MCF 10A (cell line): ENCODE results near the gene POLR2E. TPM values are rescaled to one million over a fixed set of nuclear protein-coding genes. Genes with fewer than 3 reads are reported as not detected.

Source experiments
- BruUV-seq: library from RNA; stranded (reverse); fragments of 400-500 nt; replicated peaks from 2 replicates; lab custom pipeline; 2021; lab: Mats Ljungman, UMichigan
- CTCF ChIA-PET: fragments of 300-600 bp; sonication (Branson Sonifier 250); formaldehyde crosslinking; extraction: SDS; loops from one replicate; lab custom pipeline; 2021; ENCODE audit warnings: antibody characterized with exemption, inconsistent platforms; lab: Yijun Ruan, JAX
- POLR2A ChIA-PET: fragments of 300-600, 350-650 bp; sonication (Branson Sonifier 250); formaldehyde crosslinking; extraction: SDS; loops from one replicate; lab custom pipeline; 2020; ENCODE audit warnings: antibody characterized with exemption, inconsistent platforms; lab: Yijun Ruan, JAX
- DNase-seq: peaks from one replicate; pipeline ENCODE4 v3.0.0-alpha.2; 2018; ENCODE audit not compliant: unreplicated experiment
- H3K27ac Mint-ChIP-seq: one replicate; pipeline ENCODE4 v1.8.0; 2022; ENCODE audit warnings: mild to moderate bottlenecking, low read depth, mixed read lengths; ENCODE audit not compliant: unreplicated experiment
- H3K27me3 Mint-ChIP-seq: one replicate; pipeline ENCODE4 v1.8.0; 2022; ENCODE audit warnings: mixed read lengths; ENCODE audit not compliant: insufficient read depth, unreplicated experiment
- H3K36me3 Mint-ChIP-seq: one replicate; pipeline ENCODE4 v1.8.0; 2022; ENCODE audit warnings: mild to moderate bottlenecking, moderate library complexity, mixed read lengths; ENCODE audit not compliant: insufficient read depth, unreplicated experiment
- H3K4me1 Mint-ChIP-seq: one replicate; pipeline ENCODE4 v1.8.0; 2022; ENCODE audit warnings: mixed read lengths; ENCODE audit not compliant: insufficient read depth, unreplicated experiment
- H3K4me3 Mint-ChIP-seq: one replicate; pipeline ENCODE4 v1.8.0; 2022; ENCODE audit warnings: mild to moderate bottlenecking, moderate library complexity, mixed read lengths; ENCODE audit not compliant: unreplicated experiment
- H3K9me3 Mint-ChIP-seq: one replicate; pipeline ENCODE4 v1.8.0; 2022; ENCODE audit warnings: mixed read lengths; ENCODE audit not compliant: unreplicated experiment
- CTCF ChIP-seq: fragments of 200-600 bp; IDR thresholded peaks from one replicate; pipeline ENCODE4 v1.8.0; 2022; ENCODE audit warnings: antibody characterized with exemption, mild to moderate bottlenecking; ENCODE audit not compliant: unreplicated experiment
- intact Hi-C: fragments of 100-400 bp; cut with micrococcal nuclease; formaldehyde crosslinking; loops from 2 replicates; pipeline ENCODE4 v1.14.1; 2022
- total RNA-seq: library from RNA; stranded (reverse); gene quantifications from 2 replicates; pipeline ENCODE4 v1.2.3, GENCODE V29; 2022

POLR2E gene
- total RNA-seq, 1 experiment from 2014 or later, result 184 TPM

GRCh38 chr19:1047696-1048147 is 47.5 kb downstream of the POLR2E start:
- Mint-ChIP-seq H3K27me3 (no peaks in the 10 kb centered on the region), H3K9me3 (no peaks in the 10 kb centered on the region), H3K4me1 (no peaks in the 10 kb centered on the region), H3K27ac (no peak overlapping the region), H3K4me3 (no peak overlapping the region), H3K36me3 (no peaks in the 10 kb centered on the region)
- ChIA-PET CTCF (no interaction called here), POLR2A (no interaction called here)
- no peak for DNase-seq
- no TSS peak for BruUV-seq
- intact Hi-C loops, result no loop called here
- TF ChIP-seq CTCF, result no peak

GRCh38 chr19:1046836-1047695 is 48.1 kb downstream of the POLR2E start:
- Mint-ChIP-seq H3K9me3 (no peaks in the 10 kb centered on the region), H3K27me3 (no peaks in the 10 kb centered on the region), H3K4me3 (no peak overlapping the region), H3K4me1 (no peaks in the 10 kb centered on the region), H3K27ac (no peak overlapping the region), H3K36me3 (no peaks in the 10 kb centered on the region)
- no peak for TF ChIP-seq CTCF
- no peak for DNase-seq
- intact Hi-C loops, result no loop called here
- ChIA-PET POLR2A (no interaction called here), CTCF (no interaction called here)
- no TSS peak for BruUV-seq

GRCh38 chr19:1046117-1046626 is 49.0 kb downstream of the POLR2E start:
- Mint-ChIP-seq H3K4me3 (no peak overlapping the region), H3K4me1 (no peaks in the 10 kb centered on the region), H3K9me3 (no peaks in the 10 kb centered on the region), H3K36me3 (no peaks in the 10 kb centered on the region), H3K27me3 (no peaks in the 10 kb centered on the region), H3K27ac (no peak overlapping the region)
- no peak for TF ChIP-seq CTCF
- BruUV-seq, result no TSS peak
- ChIA-PET POLR2A (no interaction called here), CTCF (no interaction called here)
- intact Hi-C loops, result no loop called here
- no peak for DNase-seq

- no peaks in the 10 kb centered on the region for H3K4me1 Mint-ChIP-seq
- no peaks in the 10 kb centered on the region for H3K9me3 Mint-ChIP-seq
- no peak overlapping the region for H3K27ac Mint-ChIP-seq
- BruUV-seq, result no TSS peak
- H3K36me3 Mint-ChIP-seq, result peaks cover under 1% of the 10 kb centered on the region
- ChIA-PET CTCF (no interaction called here), POLR2A (no interaction called here)
- H3K4me3 Mint-ChIP-seq, result no peak overlapping the region
- peak; percentile 77 for DNase-seq
- no peaks in the 10 kb centered on the region for H3K27me3 Mint-ChIP-seq
- TF ChIP-seq CTCF, result no peak
- intact Hi-C loops, result no loop called here
Observed at GRCh38 chr19:1045247-1045603, 50.0 kb downstream of the POLR2E start.
